ENCODE results near the gene ECE1. TPM values are rescaled to one million over a fixed set of nuclear protein-coding genes. Genes with fewer than 3 reads are reported as not detected.

The ECE1 gene
- total and polyA plus RNA-seq, 2 of the 13 experiments (the other 11 are each of a cell fraction or from before 2014, with no cell fraction given) = 13.5 to 21.2 TPM

DNA sequence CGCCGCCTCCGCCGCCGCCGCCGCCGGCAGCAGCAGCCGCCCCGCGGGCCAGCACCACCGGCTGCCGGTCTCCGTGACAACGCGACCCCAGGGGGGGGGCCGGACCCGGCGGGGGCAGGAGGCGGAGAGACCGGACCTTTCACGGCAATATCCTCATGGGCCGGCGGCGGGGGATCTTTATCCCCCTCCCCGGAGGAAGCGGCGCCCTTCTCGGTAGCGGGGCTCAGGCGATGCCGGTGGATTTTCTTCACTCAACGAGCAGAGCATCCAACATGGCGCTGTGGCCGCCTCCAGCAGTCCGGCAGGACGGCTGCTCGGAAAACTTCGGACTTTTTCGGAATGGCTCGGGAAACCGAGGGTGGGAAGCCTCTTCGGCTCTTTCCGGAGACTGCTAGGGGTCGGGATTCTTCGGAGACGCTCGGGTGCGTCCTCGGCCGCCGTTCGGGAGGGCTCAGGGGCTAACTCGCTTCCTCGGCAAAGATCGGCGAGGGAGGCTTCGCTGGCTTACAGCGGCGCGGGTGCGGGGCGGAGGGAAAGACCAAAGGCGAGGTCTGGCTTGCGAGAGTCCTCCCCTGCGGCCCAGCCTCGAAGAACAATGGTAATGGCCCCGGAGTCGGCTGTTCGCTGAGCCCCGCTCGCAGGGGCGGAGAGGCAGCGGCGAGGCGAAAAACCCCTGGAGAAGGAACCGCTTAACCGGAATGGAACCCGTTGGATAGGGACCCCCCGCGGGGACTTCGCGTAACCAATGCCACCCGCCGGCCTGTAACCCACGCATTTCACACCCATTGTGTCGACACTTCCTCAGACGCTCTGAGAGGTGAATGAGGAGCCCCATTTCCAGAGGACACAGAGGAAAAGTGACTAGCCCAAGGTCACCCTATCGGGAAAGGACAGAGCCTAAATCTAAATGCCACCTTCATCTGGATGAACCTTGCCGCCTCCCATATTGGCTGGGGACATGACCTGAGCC, 113.4 kb downstream of the ECE1 start, which contains the start of gene EIF4G3 (continued):
- TF ChIP-seq SYNCRIP (IDR thresholded peaks at IDR 0.05; ENCODE audit: insufficient read depth, low read depth, low read length) = no peak
- TF ChIP-seq ZNF333 (CRISPR knock-in tag; IDR thresholded peaks at IDR 0.05; ENCODE audit: borderline replicate concordance) = 0 out of 2 replicates have a peak, but pooled peaks have one; percentile 11
- no peak for TF ChIP-seq PTBP1 (IDR thresholded peaks at IDR 0.05; ENCODE audit: low read depth, low read length, poor library complexity, severe bottlenecking)
- no peak for TF ChIP-seq NR2F2 (IDR thresholded peaks at IDR 0.05; ENCODE audit: borderline replicate concordance, low read depth)
- 0 out of 2 replicates have a peak, but pooled peaks have one; percentile 14 for TF ChIP-seq HDAC2 (CRISPR knock-in tag; IDR thresholded peaks at IDR 0.05)
- TF ChIP-seq ZNF614 (CRISPR knock-in tag; IDR thresholded peaks at IDR 0.05; ENCODE audit: borderline replicate concordance) = peak; percentile 25; the same call in 1 of the 2 replicates
- peak; percentile 79 for TF ChIP-seq RBFOX2 (IDR thresholded peaks at IDR 0.05; ENCODE audit: low read depth, low read length)
- TF ChIP-seq GFI1 (CRISPR knock-in tag; IDR thresholded peaks at IDR 0.05; ENCODE audit: borderline replicate concordance) = peak; percentile 17; the same call in 1 of the 2 replicates
- TF ChIP-seq, protein P1, sequence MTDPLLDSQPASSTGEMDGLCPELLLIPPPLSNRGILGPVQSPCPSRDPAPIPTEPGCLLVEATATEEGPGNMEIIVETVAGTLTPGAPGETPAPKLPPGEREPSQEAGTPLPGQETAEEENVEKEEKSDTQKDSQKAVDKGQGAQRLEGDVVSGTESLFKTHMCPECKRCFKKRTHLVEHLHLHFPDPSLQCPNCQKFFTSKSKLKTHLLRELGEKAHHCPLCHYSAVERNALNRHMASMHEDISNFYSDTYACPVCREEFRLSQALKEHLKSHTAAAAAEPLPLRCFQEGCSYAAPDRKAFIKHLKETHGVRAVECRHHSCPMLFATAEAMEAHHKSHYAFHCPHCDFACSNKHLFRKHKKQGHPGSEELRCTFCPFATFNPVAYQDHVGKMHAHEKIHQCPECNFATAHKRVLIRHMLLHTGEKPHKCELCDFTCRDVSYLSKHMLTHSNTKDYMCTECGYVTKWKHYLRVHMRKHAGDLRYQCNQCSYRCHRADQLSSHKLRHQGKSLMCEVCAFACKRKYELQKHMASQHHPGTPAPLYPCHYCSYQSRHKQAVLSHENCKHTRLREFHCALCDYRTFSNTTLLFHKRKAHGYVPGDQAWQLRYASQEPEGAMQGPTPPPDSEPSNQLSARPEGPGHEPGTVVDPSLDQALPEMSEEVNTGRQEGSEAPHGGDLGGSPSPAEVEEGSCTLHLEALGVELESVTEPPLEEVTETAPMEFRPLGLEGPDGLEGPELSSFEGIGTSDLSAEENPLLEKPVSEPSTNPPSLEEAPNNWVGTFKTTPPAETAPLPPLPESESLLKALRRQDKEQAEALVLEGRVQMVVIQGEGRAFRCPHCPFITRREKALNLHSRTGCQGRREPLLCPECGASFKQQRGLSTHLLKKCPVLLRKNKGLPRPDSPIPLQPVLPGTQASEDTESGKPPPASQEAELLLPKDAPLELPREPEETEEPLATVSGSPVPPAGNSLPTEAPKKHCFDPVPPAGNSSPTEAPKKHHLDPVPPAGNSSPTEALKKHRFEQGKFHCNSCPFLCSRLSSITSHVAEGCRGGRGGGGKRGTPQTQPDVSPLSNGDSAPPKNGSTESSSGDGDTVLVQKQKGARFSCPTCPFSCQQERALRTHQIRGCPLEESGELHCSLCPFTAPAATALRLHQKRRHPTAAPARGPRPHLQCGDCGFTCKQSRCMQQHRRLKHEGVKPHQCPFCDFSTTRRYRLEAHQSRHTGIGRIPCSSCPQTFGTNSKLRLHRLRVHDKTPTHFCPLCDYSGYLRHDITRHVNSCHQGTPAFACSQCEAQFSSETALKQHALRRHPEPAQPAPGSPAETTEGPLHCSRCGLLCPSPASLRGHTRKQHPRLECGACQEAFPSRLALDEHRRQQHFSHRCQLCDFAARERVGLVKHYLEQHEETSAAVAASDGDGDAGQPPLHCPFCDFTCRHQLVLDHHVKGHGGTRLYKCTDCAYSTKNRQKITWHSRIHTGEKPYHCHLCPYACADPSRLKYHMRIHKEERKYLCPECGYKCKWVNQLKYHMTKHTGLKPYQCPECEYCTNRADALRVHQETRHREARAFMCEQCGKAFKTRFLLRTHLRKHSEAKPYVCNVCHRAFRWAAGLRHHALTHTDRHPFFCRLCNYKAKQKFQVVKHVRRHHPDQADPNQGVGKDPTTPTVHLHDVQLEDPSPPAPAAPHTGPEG (CRISPR knock-in tag; IDR thresholded peaks at IDR 0.05) = 0 out of 2 replicates have a peak, but pooled peaks have one; percentile 58
- TF ChIP-seq, protein P2, sequence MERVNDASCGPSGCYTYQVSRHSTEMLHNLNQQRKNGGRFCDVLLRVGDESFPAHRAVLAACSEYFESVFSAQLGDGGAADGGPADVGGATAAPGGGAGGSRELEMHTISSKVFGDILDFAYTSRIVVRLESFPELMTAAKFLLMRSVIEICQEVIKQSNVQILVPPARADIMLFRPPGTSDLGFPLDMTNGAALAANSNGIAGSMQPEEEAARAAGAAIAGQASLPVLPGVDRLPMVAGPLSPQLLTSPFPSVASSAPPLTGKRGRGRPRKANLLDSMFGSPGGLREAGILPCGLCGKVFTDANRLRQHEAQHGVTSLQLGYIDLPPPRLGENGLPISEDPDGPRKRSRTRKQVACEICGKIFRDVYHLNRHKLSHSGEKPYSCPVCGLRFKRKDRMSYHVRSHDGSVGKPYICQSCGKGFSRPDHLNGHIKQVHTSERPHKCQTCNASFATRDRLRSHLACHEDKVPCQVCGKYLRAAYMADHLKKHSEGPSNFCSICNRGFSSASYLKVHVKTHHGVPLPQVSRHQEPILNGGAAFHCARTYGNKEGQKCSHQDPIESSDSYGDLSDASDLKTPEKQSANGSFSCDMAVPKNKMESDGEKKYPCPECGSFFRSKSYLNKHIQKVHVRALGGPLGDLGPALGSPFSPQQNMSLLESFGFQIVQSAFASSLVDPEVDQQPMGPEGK (CRISPR knock-in tag; IDR thresholded peaks at IDR 0.05) = peak; percentile 90
- TF ChIP-seq ZNF547 (CRISPR knock-in tag; IDR thresholded peaks at IDR 0.05) = peak; percentile 53; the same call in 1 of the 2 replicates
- TF ChIP-seq ZNF224 (CRISPR knock-in tag; IDR thresholded peaks at IDR 0.05) = peak; percentile 38; the same call in 1 of the 2 replicates
- peak; percentile 33; the same call in 1 of the 2 replicates for TF ChIP-seq ZNF225 (CRISPR knock-in tag; IDR thresholded peaks at IDR 0.05)
- TF ChIP-seq AGO1 (IDR thresholded peaks at IDR 0.05; ENCODE audit: low read depth, low read length, poor library complexity, severe bottlenecking) = peak; percentile 60
- TF ChIP-seq, protein P3, sequence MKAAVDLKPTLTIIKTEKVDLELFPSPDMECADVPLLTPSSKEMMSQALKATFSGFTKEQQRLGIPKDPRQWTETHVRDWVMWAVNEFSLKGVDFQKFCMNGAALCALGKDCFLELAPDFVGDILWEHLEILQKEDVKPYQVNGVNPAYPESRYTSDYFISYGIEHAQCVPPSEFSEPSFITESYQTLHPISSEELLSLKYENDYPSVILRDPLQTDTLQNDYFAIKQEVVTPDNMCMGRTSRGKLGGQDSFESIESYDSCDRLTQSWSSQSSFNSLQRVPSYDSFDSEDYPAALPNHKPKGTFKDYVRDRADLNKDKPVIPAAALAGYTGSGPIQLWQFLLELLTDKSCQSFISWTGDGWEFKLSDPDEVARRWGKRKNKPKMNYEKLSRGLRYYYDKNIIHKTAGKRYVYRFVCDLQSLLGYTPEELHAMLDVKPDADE (CRISPR knock-in tag; IDR thresholded peaks at IDR 0.05) = 0 out of 2 replicates have a peak, but pooled peaks have one; percentile 40

Data from HepG2 (cell line).